Measurements from ENCODE around the gene PLEKHA6.

DNA sequence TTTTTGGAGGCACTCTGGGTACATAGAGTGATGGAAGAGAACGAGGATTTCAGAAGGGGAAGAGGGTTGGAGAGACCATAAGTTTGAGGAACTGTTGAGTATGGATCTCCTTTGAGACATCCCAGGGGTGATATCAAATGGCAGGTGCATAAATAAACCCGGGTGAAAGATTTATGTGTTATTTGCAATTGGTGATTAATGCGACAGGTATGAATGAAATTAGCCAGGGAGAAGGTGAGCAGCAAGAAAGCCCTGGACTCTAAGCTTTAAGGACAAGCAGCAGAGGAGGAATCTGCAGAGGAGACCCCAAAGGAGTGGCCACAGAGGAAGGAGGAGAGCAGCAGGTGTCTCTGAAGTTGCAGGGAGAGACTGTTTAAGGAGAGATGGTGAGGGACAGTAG, 184.8 kb downstream of the PLEKHA6 start:
- TF ChIP-seq SP1 (IDR thresholded peaks at IDR 0.05; ENCODE audit: low read depth, low read length) (no peak), USF2 (IDR thresholded peaks at IDR 0.05; ENCODE audit: low read length) (no peak)
- TF ChIP-seq, protein P1, sequence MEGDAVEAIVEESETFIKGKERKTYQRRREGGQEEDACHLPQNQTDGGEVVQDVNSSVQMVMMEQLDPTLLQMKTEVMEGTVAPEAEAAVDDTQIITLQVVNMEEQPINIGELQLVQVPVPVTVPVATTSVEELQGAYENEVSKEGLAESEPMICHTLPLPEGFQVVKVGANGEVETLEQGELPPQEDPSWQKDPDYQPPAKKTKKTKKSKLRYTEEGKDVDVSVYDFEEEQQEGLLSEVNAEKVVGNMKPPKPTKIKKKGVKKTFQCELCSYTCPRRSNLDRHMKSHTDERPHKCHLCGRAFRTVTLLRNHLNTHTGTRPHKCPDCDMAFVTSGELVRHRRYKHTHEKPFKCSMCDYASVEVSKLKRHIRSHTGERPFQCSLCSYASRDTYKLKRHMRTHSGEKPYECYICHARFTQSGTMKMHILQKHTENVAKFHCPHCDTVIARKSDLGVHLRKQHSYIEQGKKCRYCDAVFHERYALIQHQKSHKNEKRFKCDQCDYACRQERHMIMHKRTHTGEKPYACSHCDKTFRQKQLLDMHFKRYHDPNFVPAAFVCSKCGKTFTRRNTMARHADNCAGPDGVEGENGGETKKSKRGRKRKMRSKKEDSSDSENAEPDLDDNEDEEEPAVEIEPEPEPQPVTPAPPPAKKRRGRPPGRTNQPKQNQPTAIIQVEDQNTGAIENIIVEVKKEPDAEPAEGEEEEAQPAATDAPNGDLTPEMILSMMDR (IDR thresholded peaks at IDR 0.05; ENCODE audit: control extremely low read depth in 1 of 3, insufficient read depth in 1 of 3, low read depth in 1 of 3, low read length in 3 of 3), result no peak
